Measurements from ENCODE around the gene C2CD4C.

DNA sequence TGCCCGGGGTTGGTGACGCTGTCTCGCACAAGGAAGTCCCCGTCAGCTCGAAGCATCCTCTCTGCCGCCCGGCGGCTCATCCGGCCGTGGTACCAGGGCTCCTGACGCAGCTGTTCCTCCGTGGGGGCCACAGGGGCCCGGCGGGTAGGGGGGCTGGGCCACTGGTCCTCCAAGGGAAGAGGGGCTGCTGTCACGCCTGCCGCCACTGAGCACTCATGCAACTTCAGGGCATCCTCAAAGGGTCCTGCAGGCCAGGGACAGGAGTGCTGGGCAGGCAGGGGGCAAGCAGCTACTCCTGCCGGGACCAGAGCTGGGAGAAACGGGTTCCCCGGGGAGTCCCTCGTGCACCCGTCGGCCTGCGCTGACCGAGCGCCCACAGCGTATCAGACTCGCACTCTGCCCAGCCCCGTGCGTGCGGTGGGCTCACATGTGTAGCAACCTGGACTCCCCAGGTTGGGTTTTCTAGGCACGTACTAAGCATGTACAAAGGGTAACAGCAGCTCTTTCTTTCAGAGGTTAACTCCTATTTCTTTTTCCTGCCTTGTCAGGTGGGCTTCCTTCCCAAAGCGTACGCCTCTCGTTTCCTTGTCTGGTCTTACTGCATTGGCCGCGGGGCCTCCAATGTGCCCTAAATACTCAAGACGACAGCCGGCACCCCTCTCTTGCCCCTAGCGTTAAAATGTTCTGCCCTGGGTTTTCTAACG lies 13.4 kb upstream of the C2CD4C start:
- TF ChIP-seq MYC (CRISPR knock-in tag; IDR thresholded peaks at IDR 0.05; ENCODE audit: borderline replicate concordance) (no peak), ZNF883 (CRISPR knock-in tag; IDR thresholded peaks at IDR 0.05; ENCODE audit: not compliant biosample characterization) (no peak)
